ENCODE measurements around the gene GAS1. TPM values are rescaled to one million over a fixed set of nuclear protein-coding genes. Genes with fewer than 3 reads are reported as not detected.

GAS1 gene
- total and polyA plus RNA-seq, 3 experiments from 2014 or later: 0.42 to 1.2 (median 0.55) TPM

- Histone ChIP-seq H3K4me1 (ENCODE audit: insufficient read depth, low read length) (no peaks in the 10 kb centered on the region), H3K27ac (ENCODE audit: low read depth, low read length) (no peak overlapping the region), H3K27me3 (ENCODE audit: insufficient read depth, low read length, poor library complexity, severe bottlenecking) (no peaks in the 10 kb centered on the region), H3K4me3 (ENCODE audit: low read length) (no peak overlapping the region), H3K9me3 (ENCODE audit: low read length) (no peaks in the 10 kb centered on the region), H3K36me3 (ENCODE audit: insufficient read depth, low read length) (no peaks in the 10 kb centered on the region)
- ChIA-PET POLR2A (no interaction called here), CTCF (interaction anchor here (1.0 kb wide), 1 partner anchor 9 kb away, joined by 4 read pairs; the partner anchor contains the start of gene GAS1)
- H3K27ac Mint-ChIP-seq: no peak overlapping the region
- H3K4me3 Mint-ChIP-seq: no peak overlapping the region
- DNase-seq: no peak
- H3K4me1 Mint-ChIP-seq: no peaks in the 10 kb centered on the region
- no peaks in the 10 kb centered on the region for H3K9me3 Mint-ChIP-seq
- no peaks in the 10 kb centered on the region for H3K36me3 Mint-ChIP-seq
- peaks cover 1 to 33% of the 10 kb centered on the region in 2 donors for H3K27me3 Mint-ChIP-seq
These were observed 8.3 kb upstream of the GAS1 start for GRCh38 chr9:86955561-86955960.

GRCh38 chr9:86955042-86955441 is 7.7 kb upstream of the GAS1 start:
- Histone ChIP-seq H3K9me3 (ENCODE audit: low read length) (no peaks in the 10 kb centered on the region), H3K4me1 (ENCODE audit: insufficient read depth, low read length) (no peaks in the 10 kb centered on the region), H3K36me3 (ENCODE audit: insufficient read depth, low read length) (no peaks in the 10 kb centered on the region), H3K27me3 (ENCODE audit: insufficient read depth, low read length, poor library complexity, severe bottlenecking) (no peaks in the 10 kb centered on the region), H3K4me3 (ENCODE audit: low read length) (no peak overlapping the region), H3K27ac (ENCODE audit: low read depth, low read length) (no peak overlapping the region)
- no peaks in the 10 kb centered on the region for H3K36me3 Mint-ChIP-seq
- H3K4me1 Mint-ChIP-seq: no peaks in the 10 kb centered on the region
- no peak overlapping the region for H3K27ac Mint-ChIP-seq
- peaks cover 1 to 28% of the 10 kb centered on the region in 2 donors for H3K27me3 Mint-ChIP-seq
- no peak overlapping the region for H3K4me3 Mint-ChIP-seq
- CTCF ChIA-PET: no interaction called here
- H3K9me3 Mint-ChIP-seq: no peaks in the 10 kb centered on the region
- POLR2A ChIA-PET: no interaction called here
- DNase-seq: no peak

GRCh38 chr9:86953181-86953580 is 5.9 kb upstream of the GAS1 start:
- Mint-ChIP-seq H3K27ac (no peak overlapping the region), H3K4me3 (no peak overlapping the region), H3K36me3 (no peaks in the 10 kb centered on the region), H3K27me3 (peaks cover 1 to 17% of the 10 kb centered on the region in 2 donors), H3K9me3 (no peaks in the 10 kb centered on the region), H3K4me1 (peaks cover 10 to 14% (median 10%) of the 10 kb centered on the region in 3 donors)
- ChIA-PET CTCF (no interaction called here), POLR2A (interaction anchor here (0.7 kb wide), 1 partner anchor 648 kb away, joined by 4 read pairs; no protein-coding TSS in a partner anchor)
- no peak for DNase-seq
- no peaks in the 10 kb centered on the region for H3K36me3 ChIP-seq (ENCODE audit: insufficient read depth, low read length)
- H3K27me3 ChIP-seq (ENCODE audit: insufficient read depth, low read length, poor library complexity, severe bottlenecking): no peaks in the 10 kb centered on the region
- no peak overlapping the region for H3K27ac ChIP-seq (ENCODE audit: low read depth, low read length)
- H3K4me1 ChIP-seq (ENCODE audit: insufficient read depth, low read length): peaks cover 6% of the 10 kb centered on the region
- no peak overlapping the region for H3K4me3 ChIP-seq (ENCODE audit: low read length)
- no peaks in the 10 kb centered on the region for H3K9me3 ChIP-seq (ENCODE audit: low read length)

GRCh38 chr9:86948074-86948929 is 996 bp upstream of the GAS1 start:
- H3K27ac ChIP-seq (ENCODE audit: low read depth, low read length): no peak overlapping the region
- H3K4me1 Mint-ChIP-seq: peaks cover 17 to 24% (median 20%) of the 10 kb centered on the region in 3 donors

GRCh38 chr9:86946201-86947145 is 833 bp downstream of the GAS1 start:
- Mint-ChIP-seq H3K36me3 (peaks cover 0 to 2% (median 0%) of the 10 kb centered on the region in 3 donors), H3K9me3 (no peaks in the 10 kb centered on the region), H3K27ac (peak overlapping the region in 1 of 8 donors; percentile 68), H3K4me3 (peak overlapping the region; percentile 81 to 90 (median 83)), H3K27me3 (peaks cover 25 to 35% of the 10 kb centered on the region in 2 donors), H3K4me1 (peaks cover 17 to 24% (median 20%) of the 10 kb centered on the region in 3 donors)
- peaks cover 15% of the 10 kb centered on the region for H3K4me1 ChIP-seq (ENCODE audit: insufficient read depth, low read length)
- peak overlapping the region; percentile 47 for H3K4me3 ChIP-seq (ENCODE audit: low read length)
- H3K36me3 ChIP-seq (ENCODE audit: insufficient read depth, low read length): no peaks in the 10 kb centered on the region
- CTCF ChIA-PET: interaction anchor here (0.7 to 1.1 kb wide), 2 partner anchors 9 to 15 kb away, joined by 3 to 4 read pairs; no protein-coding TSS in a partner anchor
- POLR2A ChIA-PET: interaction anchor here (1.0 to 1.5 kb wide), 2 partner anchors 664 to 1028 kb away, joined by 3 read pairs; partner anchors contain the start of genes CDK20 and ISCA1
- no peaks in the 10 kb centered on the region for H3K9me3 ChIP-seq (ENCODE audit: low read length)
- DNase-seq: peak; percentile 36 to 80 (median 72)
- no peak overlapping the region for H3K27ac ChIP-seq (ENCODE audit: low read depth, low read length)
- peaks cover 23% of the 10 kb centered on the region for H3K27me3 ChIP-seq (ENCODE audit: insufficient read depth, low read length, poor library complexity, severe bottlenecking)

More at GRCh38 chr9:86948074-86948929, 996 bp upstream of the GAS1 start:
- Histone ChIP-seq H3K36me3 (ENCODE audit: insufficient read depth, low read length) (no peaks in the 10 kb centered on the region), H3K9me3 (ENCODE audit: low read length) (no peaks in the 10 kb centered on the region), H3K4me3 (ENCODE audit: low read length) (peak overlapping the region; percentile 73), H3K27me3 (ENCODE audit: insufficient read depth, low read length, poor library complexity, severe bottlenecking) (peaks cover 9% of the 10 kb centered on the region), H3K4me1 (ENCODE audit: insufficient read depth, low read length) (peaks cover 15% of the 10 kb centered on the region)
- peak; percentile 60 to 82 (median 66) for DNase-seq
- ChIA-PET CTCF (interaction anchor here (0.8 to 1.6 kb wide), 6 partner anchors 13 to 1006 kb away, joined by 3 to 6 read pairs (median 3); no protein-coding TSS in a partner anchor), POLR2A (interaction anchor here (0.6 to 1.5 kb wide), 4 partner anchors 33 to 1026 kb away, joined by 3 to 4 read pairs (median 4); partner anchors contain the start of gene CDK20)
- H3K36me3 Mint-ChIP-seq: peaks cover 0 to 2% (median 0%) of the 10 kb centered on the region in 3 donors
- no peaks in the 10 kb centered on the region for H3K9me3 Mint-ChIP-seq
- peak overlapping the region; percentile 36 to 87 (median 74) for H3K27ac Mint-ChIP-seq
- peak overlapping the region; percentile 83 to 96 (median 92) for H3K4me3 Mint-ChIP-seq
- peaks cover 13 to 19% of the 10 kb centered on the region in 2 donors for H3K27me3 Mint-ChIP-seq

GRCh38 chr9:86945728-86946200 is 1.5 kb downstream of the GAS1 start:
- Mint-ChIP-seq H3K27me3 (peaks cover 32 to 42% of the 10 kb centered on the region in 2 donors), H3K4me3 (peak overlapping the region; percentile 80 to 88 (median 83)), H3K36me3 (peaks cover 0 to 2% (median 0%) of the 10 kb centered on the region in 3 donors), H3K27ac (no peak overlapping the region), H3K9me3 (no peaks in the 10 kb centered on the region), H3K4me1 (peaks cover 17 to 24% (median 20%) of the 10 kb centered on the region in 3 donors)
- peaks cover 27% of the 10 kb centered on the region for H3K27me3 ChIP-seq (ENCODE audit: insufficient read depth, low read length, poor library complexity, severe bottlenecking)
- DNase-seq: peak in 2 of 5 donors; percentile 36 to 46
- no peaks in the 10 kb centered on the region for H3K36me3 ChIP-seq (ENCODE audit: insufficient read depth, low read length)
- peak overlapping the region; percentile 44 for H3K4me3 ChIP-seq (ENCODE audit: low read length)
- no peak overlapping the region for H3K27ac ChIP-seq (ENCODE audit: low read depth, low read length)
- ChIA-PET CTCF (interaction anchor here (1.1 kb wide), 1 partner anchor 15 kb away, joined by 3 read pairs; no protein-coding TSS in a partner anchor), POLR2A (no interaction called here)
- no peaks in the 10 kb centered on the region for H3K9me3 ChIP-seq (ENCODE audit: low read length)
- H3K4me1 ChIP-seq (ENCODE audit: insufficient read depth, low read length): peaks cover 15% of the 10 kb centered on the region
